NOMO-1 treated with dmso at 0.1 percent for 144 hours (cell line): ENCODE measurements around the gene MOV10L1.
"Not testable (repeated sequence)": the region's sequence is repeated elsewhere in the genome, so short reads cannot be mapped to it uniquely, and the experiment has no call there.

Experiments
- DNase-seq: peaks from one replicate; lab custom pipeline; 2025; ENCODE audit not compliant: unreplicated experiment; lab: John Stamatoyannopoulos, UW

Gene MOV10L1

GRCh38 chr22:50151571-50152537, 62.0 kb downstream of the MOV10L1 start:
- DNase-seq: no peak

DNA sequence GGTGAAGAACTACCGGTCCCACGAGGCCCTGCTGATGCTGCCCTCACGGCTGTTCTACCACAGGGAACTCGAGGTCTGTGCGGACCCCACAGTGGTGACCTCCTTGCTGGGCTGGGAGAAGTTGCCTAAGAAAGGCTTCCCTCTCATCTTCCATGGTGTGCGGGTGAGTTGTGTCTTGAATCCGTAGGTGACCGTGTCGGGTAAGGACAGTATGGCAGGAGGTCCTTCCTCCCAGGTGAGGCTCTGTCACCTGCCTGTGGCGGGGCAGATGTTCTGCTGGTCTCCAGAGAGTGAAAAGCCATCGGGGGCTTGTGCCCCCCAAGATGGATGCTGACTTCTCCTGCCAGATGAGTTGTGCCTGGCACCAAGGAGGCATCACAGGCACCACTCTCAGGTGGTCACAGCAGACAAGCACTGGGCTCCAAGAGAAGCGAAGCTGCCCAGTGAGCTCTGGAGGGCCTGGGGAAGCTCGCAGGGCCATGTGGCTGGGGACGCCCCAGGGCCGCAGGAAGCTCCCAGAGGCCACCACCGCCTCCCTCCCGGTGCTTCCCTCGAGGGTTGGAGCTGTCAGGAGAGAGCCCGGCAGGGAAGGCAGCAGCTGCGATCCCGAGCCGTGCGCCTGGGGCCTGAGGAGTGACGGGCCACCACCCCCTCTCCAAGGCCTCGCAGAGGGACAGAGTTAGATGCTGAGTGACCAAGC, 63.4 kb downstream of the MOV10L1 start:
- no peak for DNase-seq

DNA sequence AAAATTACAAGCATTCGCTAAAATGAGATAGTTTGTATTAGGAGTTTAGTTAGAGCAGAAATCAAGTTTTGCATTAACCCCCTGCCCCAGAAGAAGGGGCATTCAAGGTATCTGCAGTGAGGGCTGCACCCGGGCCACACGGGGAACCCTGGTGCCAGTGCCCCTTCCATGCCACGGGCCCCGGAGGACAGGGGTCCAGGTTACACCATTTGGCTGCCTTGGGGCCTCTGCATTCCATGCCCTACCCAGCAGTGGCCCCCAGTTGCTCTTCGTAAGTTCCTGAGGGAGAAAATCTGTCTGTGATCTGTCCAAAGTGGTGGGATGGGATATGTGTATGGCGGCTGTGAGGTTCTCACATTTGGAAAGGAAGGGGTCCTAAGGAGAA, 63.9 kb downstream of the MOV10L1 start:
- no peak for DNase-seq

DNA sequence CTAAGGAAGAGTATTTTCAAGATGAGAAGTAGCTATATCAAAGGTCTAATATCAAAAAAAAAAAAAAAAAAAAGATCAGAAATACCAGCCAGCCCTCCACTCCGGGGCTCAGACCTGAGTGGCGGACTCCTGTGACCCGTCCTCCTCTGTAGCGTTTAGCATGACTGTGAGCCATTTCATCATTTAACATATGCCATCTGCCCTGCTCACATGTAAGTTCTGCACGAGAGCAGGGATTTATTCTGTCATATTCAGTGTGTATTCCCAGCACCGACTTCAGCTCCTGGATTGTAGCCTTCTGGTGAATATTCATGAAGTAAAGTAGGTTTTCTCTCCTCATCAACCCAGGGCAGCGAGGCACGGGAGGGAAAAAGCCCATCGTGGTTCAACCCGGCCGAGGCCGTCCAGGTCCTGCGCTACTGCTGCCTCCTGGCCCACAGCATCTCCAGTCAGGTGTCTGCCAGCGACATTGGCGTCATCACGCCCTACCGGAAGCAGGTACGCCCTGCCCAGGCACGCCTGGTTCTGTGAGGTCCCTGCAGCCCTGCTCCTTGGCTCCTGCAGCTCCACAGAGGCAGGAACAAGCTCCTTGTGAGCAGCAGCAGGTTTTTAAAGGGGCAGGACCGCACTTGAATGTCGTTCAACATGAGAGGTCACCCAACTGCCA, 68.0 kb downstream of the MOV10L1 start:
- no peak for DNase-seq

DNA sequence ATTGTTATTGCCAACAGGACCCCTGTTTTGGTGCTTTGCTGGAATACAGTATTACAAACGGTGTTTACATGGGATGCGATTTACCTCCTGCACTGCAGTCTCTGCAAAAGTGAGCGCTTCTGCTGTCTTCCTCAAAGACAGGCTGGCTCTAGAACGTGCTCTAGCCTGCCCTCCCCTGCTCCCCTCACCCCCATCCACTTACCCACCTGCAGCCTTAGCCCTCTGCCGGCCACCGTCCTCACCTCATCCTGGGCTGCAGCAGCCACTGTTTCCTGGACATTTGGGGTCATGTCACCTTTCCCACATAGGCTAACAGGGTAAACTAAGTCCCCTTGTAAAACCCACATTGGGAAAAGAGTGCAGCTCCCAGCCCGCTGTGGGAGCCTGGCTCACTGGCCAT, 71.1 kb downstream of the MOV10L1 start:
- DNase-seq: no peak

DNA sequence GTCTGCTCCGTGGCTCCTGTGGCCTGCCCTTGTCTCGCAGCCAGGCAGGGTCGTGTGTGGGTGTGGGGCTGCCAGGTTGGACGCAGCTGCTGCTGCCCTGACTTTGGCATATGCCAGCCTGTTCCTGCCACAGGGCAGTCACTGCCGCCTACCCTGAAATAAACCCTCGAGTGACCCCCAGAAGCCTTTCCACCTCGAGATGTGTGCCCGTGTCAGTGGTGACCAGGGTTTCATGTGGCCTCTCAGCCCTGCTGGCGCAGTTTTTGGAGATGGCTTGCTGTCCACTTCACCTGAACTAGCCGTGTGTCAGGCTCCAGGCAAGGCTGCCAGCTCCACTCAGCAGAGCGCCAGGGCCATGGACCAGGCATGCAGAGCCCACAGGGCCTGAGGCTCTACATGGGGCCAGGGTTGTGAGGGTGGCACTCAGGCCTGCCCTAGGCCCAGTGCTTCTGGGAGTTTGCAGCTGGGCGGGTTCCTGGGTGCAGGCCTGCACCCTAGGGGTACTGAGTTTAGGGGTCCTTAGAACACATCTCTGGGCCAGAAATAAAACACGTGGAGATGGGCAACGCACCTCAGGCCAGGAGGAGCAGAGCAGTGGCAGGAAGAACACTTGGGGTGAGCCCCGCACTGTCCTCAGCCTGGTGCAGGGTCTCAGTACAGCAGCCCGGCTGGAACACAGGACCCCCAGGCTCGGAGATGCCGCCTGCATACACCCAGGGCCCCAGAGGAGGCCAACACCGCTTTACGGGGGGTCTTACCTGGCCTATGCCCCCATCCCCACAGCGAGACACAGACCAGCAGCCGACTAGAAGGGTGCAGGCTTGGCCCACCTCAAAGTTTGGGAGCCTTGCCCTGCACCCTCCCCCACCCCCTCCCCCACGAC, 71.9 kb downstream of the MOV10L1 start:
- no peak for DNase-seq

- DNase-seq: no peak
These were observed 72.7 kb downstream of the MOV10L1 start for GRCh38 chr22:50162391-50162956.

DNA sequence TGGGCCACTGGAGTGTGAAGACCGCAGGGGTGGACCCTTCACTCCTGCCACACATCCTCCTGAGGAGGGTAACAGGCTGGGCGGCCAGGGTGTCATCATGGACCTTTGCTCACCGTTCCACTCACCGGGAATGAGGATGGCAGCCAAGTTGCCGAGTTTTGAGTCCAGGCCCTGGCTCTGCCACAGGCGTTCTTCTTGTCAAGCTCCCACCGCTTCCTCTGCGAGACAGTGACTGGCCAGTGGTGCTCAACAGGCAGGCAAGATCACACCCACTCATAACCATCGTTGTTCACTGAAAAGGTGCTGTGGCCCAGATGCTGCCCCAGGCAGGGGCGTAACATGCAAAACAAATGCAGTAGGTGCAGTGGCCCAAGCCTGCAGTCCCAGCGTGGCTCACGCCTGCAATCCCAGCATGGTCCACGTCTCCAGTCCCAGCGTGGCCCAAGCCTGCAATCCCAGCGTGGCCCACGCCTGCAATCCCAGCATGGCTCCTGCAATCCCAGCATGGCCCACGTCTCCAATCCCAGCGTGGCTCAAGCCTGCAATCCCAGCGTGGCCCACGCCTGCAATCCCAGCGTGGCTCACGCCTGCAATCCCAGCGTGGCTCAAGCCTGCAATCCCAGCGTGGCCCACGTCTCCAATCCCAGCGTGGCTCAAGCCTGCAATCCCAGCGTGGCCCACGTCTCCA, 75.8 kb downstream of the MOV10L1 start:
- DNase-seq: no peak

- DNase-seq: no peak
These were observed 78.1 kb downstream of the MOV10L1 start for GRCh38 chr22:50167689-50168489.

DNA sequence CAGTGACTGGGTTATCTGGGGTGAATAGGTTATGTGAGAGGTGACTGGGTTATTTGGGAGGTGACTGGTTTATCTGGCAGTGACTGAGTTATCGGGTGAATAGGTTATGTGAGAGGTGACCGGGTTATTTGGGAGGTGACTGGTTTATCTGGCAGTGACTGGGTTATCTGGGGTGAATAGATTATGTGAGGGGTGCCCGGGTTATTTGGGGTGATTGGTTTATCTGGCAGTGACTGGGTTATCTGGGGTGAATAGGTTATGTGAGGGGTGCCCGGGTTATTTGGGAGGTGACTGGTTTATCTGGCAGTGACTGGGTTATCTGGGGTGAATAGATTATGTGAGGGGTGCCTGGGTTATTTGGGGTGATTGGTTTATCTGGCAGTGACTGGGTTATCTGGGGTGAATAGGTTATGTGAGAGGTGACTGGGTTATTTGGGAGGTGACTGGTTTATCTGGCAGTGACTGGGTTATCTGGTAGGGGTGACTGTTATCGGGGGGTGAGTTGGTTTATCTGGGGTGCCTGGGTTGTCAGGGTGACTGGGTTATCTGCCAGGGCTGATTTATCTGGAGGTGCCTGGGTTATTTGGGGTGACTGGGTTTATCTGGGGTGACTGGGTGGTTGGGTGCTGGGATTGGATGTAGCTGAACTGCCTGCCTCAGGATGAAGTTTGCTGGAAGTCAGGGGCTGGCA, 78.8 kb downstream of the MOV10L1 start:
- not testable (repeated sequence) for DNase-seq

DNA sequence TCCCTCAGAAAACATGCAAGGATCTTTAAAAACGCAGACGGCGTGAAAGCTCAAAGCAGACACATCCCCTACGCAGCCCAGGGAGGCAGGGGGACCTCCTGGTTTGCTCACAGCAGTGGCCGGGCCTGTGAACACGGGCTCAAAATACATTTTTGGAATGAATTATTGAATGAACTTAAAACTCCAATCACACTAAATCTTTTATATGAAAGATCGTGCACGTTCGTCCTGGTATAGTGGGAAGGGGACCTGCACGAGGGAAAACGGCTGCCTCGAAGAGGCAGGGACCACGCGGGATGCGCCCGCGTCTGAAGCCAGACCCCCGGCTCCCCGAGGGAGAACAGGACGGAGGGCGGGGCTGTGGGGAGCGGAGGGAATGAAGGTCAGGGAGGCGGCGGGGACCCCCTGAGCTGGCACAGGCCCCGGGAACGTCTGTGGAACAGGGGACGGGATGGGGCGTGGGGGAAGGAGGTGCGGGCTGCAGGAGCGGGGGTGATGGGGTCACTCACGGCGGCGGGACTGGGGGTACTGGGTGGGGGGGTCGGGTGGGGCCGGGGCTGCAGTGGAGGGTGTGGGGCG, 79.5 kb downstream of the MOV10L1 start:
- DNase-seq: no peak

GRCh38 chr22:50169774-50170341, 80.1 kb downstream of the MOV10L1 start:
- DNase-seq: no peak

DNA sequence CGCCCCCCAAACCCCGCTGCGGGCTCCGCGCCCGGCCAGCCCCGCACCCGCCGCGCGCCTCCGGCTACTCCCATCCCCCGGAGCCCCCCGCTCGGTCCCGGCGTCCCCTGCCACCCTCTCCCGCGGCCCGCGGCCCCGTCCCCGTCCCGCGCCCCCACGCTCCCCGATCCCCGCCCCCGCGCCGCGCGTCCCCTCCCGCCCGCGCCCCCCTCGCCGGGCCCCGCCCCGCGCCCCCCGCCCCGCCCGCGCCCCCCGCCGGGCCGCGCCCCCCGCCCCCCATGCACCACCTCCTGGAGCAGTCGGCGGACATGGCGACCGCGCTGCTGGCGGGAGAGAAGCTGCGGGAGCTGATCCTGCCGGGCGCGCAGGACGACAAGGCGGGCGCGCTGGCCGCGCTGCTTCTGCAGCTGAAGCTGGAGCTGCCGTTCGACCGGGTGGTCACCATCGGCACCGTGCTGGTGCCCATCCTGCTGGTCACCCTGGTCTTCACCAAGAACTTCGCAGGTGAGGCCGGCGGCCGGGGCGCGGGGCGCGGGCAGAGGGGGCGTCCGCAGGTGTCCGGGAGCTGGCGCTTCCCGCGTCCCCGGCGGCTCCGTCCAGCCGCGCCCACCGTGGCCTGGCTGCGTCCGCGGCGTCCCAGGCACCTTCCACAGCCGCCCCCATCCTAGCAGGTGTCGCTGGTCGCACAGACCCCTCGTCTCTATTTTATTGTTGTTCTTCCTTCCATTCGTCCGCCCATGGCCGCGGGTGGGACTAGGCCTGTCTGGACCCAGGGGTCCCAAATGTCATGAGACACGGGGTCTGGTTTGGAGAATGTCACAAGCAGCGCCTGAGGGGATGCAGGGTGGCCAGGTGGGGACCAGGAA, 80.9 kb downstream of the MOV10L1 start, which contains the start of gene PANX2:
PANX2 (plus strand) TSS at position 279 of the 866 bp plus-strand sequence; CDS start at position 279, 0 bp downstream.
- DNase-seq: no peak

- no peak for DNase-seq
These were observed 81.6 kb downstream of the MOV10L1 start for GRCh38 chr22:50171319-50171964.

GRCh38 chr22:50171965-50172421, 82.2 kb downstream of the MOV10L1 start:
- no peak for DNase-seq
